Natural killer cell (primary cell): ENCODE results near the gene ZMIZ1. TPM values are rescaled to one million over a fixed set of nuclear protein-coding genes. Genes with fewer than 3 reads are reported as not detected.

Experiments used
- ATAC-seq, 3 donors: fragments of 150-1000 bp in 2 of 3; fragments of 200-7000 bp in 1 of 3; cut with Tn5 transposase; 1 replicate in 1 of 3; 2 replicates in 2 of 3; pipeline ENCODE4 v1.10.0; 2021; ENCODE audit warnings: mild to moderate bottlenecking in 2 of 3, moderate library complexity in 2 of 3
- DNase-seq, 2 donors: peaks; one replicate each; pipeline versions ENCODE4 v3.0.0 to v3.0.0-alpha.2; 2013 to 2021; ENCODE audit warnings: mixed read lengths in 1 of 2
- H3K27ac ChIP-seq: one replicate; pipeline ENCODE4 v1.5.1; 2013; ENCODE audit warnings: mild to moderate bottlenecking, low read length
- H3K27me3 ChIP-seq: one replicate; pipeline ENCODE4 v1.6.1; 2013; ENCODE audit warnings: low read length; ENCODE audit not compliant: control insufficient read depth, insufficient read depth
- H3K36me3 ChIP-seq: one replicate; pipeline ENCODE4 v1.6.1; 2013; ENCODE audit warnings: low read length; ENCODE audit not compliant: control insufficient read depth, insufficient read depth
- H3K4me1 ChIP-seq: one replicate; pipeline ENCODE4 v1.6.1; 2013; ENCODE audit warnings: low read length; ENCODE audit not compliant: control insufficient read depth, insufficient read depth
- H3K4me3 ChIP-seq: one replicate; pipeline ENCODE4 v1.5.1; 2013; ENCODE audit warnings: low read length
- H3K9me3 ChIP-seq: one replicate; pipeline ENCODE4 v1.6.1; 2013; ENCODE audit warnings: low read length; ENCODE audit not compliant: control insufficient read depth, insufficient read depth
- H3K27ac Mint-ChIP-seq, 2 donors: one replicate each; pipeline ENCODE4 v1.8.0; 2022; ENCODE audit warnings: mild to moderate bottlenecking in 2 of 2, mixed read lengths in 2 of 2, moderate library complexity in 1 of 2
- H3K27me3 Mint-ChIP-seq, 2 donors: one replicate each; pipeline ENCODE4 v1.8.0; 2022; ENCODE audit warnings: low read depth in 2 of 2, mixed read lengths in 2 of 2
- H3K36me3 Mint-ChIP-seq: one replicate; pipeline ENCODE4 v1.8.0; 2022; ENCODE audit warnings: mixed read lengths
- H3K4me1 Mint-ChIP-seq, 2 donors: one replicate each; pipeline ENCODE4 v1.8.0; 2022; ENCODE audit warnings: mixed read lengths in 2 of 2
- H3K4me3 Mint-ChIP-seq: one replicate; pipeline ENCODE4 v1.8.0; 2022; ENCODE audit warnings: mild to moderate bottlenecking, moderate library complexity, mixed read lengths
- H3K9me3 Mint-ChIP-seq, 2 donors: one replicate each; pipeline ENCODE4 v1.8.0; 2022; ENCODE audit warnings: mixed read lengths in 2 of 2
- CTCF ChIP-seq: fragments of 200-600 bp; IDR thresholded peaks from one replicate; pipeline ENCODE4 v1.8.0; 2022; ENCODE audit warnings: antibody characterized with exemption
- WGBS: methylation state at CpG from one replicate; pipeline ENCODE4 v1.1.7; 2013; ENCODE audit warnings: missing lambda C conversion rate; ENCODE audit not compliant: insufficient coverage; 5-methylcytosine and 5-hydroxymethylcytosine counted together
- intact Hi-C: fragments of 100-400 bp; cut with micrococcal nuclease; formaldehyde crosslinking; loops from one replicate; pipeline ENCODE4 v1.14.2; 2022
- total RNA-seq, 4 donors: library from RNA; stranded (reverse); fragments of 120-200 nt in 1 of 4; gene quantifications; one replicate each; pipeline versions ENCODE4 v1.2.3 to v1.2.4, GENCODE V29; 2013 to 2022

The ZMIZ1 gene
- total RNA-seq, 3 donors from 2014 or later (not counting 1 experiment from before 2014, with no cell fraction given), result 36.5 to 51.5 (median 37.9) TPM

DNA sequence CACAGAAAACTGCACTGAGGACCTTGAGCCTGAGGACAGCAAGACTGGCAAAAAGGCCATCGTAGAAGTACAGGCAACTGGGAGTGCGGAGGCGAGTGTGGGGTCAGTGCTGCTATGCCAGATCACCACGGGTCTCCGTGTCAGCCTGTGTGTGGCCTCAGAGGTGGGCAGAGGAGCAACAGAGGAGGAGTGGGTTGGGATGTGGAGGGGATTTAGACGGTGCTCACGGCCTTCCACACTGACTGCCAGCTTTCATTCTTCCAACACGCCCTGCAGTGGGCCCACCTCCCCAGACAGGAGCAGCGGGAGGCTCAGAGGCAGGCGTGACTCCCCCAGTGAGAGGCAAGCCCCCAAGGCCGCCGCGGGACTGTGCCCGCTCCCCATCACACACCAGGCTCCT lies 17.0 kb upstream of the ZMIZ1 start:
- Histone ChIP-seq H3K9me3 (no peaks in the 10 kb centered on the region), H3K27me3 (no peaks in the 10 kb centered on the region), H3K4me3 (no peak overlapping the region), H3K27ac (no peak overlapping the region), H3K4me1 (peaks cover 24% of the 10 kb centered on the region), H3K36me3 (no peaks in the 10 kb centered on the region)
- H3K4me3 Mint-ChIP-seq, result no peak overlapping the region
- H3K9me3 Mint-ChIP-seq, result no peaks in the 10 kb centered on the region
- no peak for TF ChIP-seq CTCF
- WGBS, result 77% methylated on average over 13 of the region's 14 CpGs
- intact Hi-C loops, result no loop called here
- no peak for ATAC-seq
- DNase-seq, result no peak
- peaks cover 6 to 21% of the 10 kb centered on the region in 2 donors for H3K4me1 Mint-ChIP-seq
- H3K27me3 Mint-ChIP-seq, result peaks cover 0 to 5% of the 10 kb centered on the region in 2 donors
- H3K36me3 Mint-ChIP-seq, result no peaks in the 10 kb centered on the region
- H3K27ac Mint-ChIP-seq, result no peak overlapping the region

DNA sequence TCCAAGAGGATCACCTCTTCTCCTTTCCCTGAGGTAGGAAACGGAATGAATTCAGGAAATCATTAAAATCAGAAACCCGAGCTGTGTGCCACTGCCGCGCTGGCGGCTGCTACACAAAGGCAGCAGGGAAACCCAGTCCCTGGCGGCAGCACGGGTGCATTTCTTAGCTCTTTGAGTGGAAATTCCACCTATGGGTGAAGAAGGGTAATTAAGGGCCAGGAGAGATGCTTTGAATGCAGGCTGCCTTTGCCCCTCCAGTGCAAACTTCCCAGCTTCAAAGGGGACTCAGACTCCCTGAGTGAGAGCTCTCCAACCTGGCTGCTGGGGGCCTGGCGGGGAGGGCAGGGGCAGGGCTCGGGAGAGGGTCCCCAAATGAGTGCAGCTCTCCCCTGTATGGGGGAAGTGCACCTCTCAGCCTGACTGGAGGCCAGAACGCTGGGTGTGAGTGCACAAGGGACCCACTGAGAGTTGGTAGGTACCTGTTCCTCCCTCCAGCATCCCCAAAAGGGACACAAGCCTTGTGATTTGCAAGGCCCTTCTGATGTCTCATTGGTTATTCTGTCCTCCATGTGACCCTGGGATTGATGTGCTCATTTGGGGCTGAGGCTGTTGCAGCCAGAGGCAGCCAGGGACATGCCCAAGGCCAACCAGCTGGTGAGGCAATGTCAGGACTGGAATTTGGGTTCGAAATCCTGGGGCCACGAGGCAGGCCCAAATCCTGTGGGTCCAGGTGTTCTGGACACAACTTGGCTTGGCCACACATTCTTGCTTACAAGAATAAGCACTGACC lies 16.3 kb upstream of the ZMIZ1 start:
- Mint-ChIP-seq H3K9me3 (no peaks in the 10 kb centered on the region), H3K4me3 (no peak overlapping the region), H3K27me3 (peaks cover 0 to 5% of the 10 kb centered on the region in 2 donors), H3K27ac (no peak overlapping the region), H3K36me3 (no peaks in the 10 kb centered on the region), H3K4me1 (peaks cover 6 to 17% of the 10 kb centered on the region in 2 donors)
- 55% methylated on average over 12 of the region's 12 CpGs for WGBS
- no peaks in the 10 kb centered on the region for H3K27me3 ChIP-seq
- no peaks in the 10 kb centered on the region for H3K9me3 ChIP-seq
- intact Hi-C loops, result no loop called here
- DNase-seq, result peak in 1 of 2 donors; percentile 69
- H3K4me3 ChIP-seq, result no peak overlapping the region
- no peak for TF ChIP-seq CTCF
- ATAC-seq, result peak in 1 of 3 donors; percentile 47
- peaks cover 19% of the 10 kb centered on the region for H3K4me1 ChIP-seq
- H3K36me3 ChIP-seq, result no peaks in the 10 kb centered on the region
- no peak overlapping the region for H3K27ac ChIP-seq

- H3K4me1 ChIP-seq, result peaks cover 13% of the 10 kb centered on the region
- Mint-ChIP-seq H3K27ac (no peak overlapping the region), H3K9me3 (no peaks in the 10 kb centered on the region), H3K4me3 (no peak overlapping the region), H3K27me3 (peaks cover 0 to 5% of the 10 kb centered on the region in 2 donors), H3K4me1 (peaks cover 4 to 11% of the 10 kb centered on the region in 2 donors), H3K36me3 (no peaks in the 10 kb centered on the region)
- H3K9me3 ChIP-seq, result no peaks in the 10 kb centered on the region
- intact Hi-C loops, result no loop called here
- no peak for TF ChIP-seq CTCF
- WGBS, result 92% methylated on average over 4 of the region's 4 CpGs
- ATAC-seq (no peak), DNase-seq (no peak)
- no peaks in the 10 kb centered on the region for H3K27me3 ChIP-seq
- no peak overlapping the region for H3K27ac ChIP-seq
- H3K4me3 ChIP-seq, result no peak overlapping the region
- no peaks in the 10 kb centered on the region for H3K36me3 ChIP-seq
Measured at GRCh38 chr10:79053081-79053434, 15.7 kb upstream of the ZMIZ1 start.
